Gastroesophageal sphincter (tissue), 3 donors: ENCODE measurements around the gene CGREF1.

Experiments used
- POLR2A ChIP-seq, 2 donors: fragments of 450-650 bp; IDR thresholded peaks; one replicate each; pipeline ENCODE4 v1.6.1; 2017; ENCODE audit warnings: antibody characterized with exemption in 2 of 2, mild to moderate bottlenecking in 2 of 2, moderate library complexity in 1 of 2
- TF ChIP-seq, protein P1 (sequence below), 4 experiments: fragments of 200-600 bp in 2 of 4; fragments of 450-650 bp in 2 of 4; sonication (generic) in 1 of 4; IDR thresholded peaks; one replicate each; pipeline ENCODE4 v1.5.1; 2017 to 2019; ENCODE audit warnings: antibody characterized with exemption in 4 of 4, mild to moderate bottlenecking in 2 of 4, moderate library complexity in 2 of 4

GRCh38 chr2:27134781-27135477 lies 16.0 kb upstream of the CGREF1 start:
- TF ChIP-seq, protein P1, sequence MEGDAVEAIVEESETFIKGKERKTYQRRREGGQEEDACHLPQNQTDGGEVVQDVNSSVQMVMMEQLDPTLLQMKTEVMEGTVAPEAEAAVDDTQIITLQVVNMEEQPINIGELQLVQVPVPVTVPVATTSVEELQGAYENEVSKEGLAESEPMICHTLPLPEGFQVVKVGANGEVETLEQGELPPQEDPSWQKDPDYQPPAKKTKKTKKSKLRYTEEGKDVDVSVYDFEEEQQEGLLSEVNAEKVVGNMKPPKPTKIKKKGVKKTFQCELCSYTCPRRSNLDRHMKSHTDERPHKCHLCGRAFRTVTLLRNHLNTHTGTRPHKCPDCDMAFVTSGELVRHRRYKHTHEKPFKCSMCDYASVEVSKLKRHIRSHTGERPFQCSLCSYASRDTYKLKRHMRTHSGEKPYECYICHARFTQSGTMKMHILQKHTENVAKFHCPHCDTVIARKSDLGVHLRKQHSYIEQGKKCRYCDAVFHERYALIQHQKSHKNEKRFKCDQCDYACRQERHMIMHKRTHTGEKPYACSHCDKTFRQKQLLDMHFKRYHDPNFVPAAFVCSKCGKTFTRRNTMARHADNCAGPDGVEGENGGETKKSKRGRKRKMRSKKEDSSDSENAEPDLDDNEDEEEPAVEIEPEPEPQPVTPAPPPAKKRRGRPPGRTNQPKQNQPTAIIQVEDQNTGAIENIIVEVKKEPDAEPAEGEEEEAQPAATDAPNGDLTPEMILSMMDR (IDR thresholded peaks at IDR 0.05), result no peak
- no peak for TF ChIP-seq POLR2A (IDR thresholded peaks at IDR 0.05)
